Measurements from ENCODE around the gene NXF1.
"Not testable (repeated sequence)": the region's sequence is repeated elsewhere in the genome, so short reads cannot be mapped to it uniquely, and the experiment has no call there.

NXF1 gene

DNA sequence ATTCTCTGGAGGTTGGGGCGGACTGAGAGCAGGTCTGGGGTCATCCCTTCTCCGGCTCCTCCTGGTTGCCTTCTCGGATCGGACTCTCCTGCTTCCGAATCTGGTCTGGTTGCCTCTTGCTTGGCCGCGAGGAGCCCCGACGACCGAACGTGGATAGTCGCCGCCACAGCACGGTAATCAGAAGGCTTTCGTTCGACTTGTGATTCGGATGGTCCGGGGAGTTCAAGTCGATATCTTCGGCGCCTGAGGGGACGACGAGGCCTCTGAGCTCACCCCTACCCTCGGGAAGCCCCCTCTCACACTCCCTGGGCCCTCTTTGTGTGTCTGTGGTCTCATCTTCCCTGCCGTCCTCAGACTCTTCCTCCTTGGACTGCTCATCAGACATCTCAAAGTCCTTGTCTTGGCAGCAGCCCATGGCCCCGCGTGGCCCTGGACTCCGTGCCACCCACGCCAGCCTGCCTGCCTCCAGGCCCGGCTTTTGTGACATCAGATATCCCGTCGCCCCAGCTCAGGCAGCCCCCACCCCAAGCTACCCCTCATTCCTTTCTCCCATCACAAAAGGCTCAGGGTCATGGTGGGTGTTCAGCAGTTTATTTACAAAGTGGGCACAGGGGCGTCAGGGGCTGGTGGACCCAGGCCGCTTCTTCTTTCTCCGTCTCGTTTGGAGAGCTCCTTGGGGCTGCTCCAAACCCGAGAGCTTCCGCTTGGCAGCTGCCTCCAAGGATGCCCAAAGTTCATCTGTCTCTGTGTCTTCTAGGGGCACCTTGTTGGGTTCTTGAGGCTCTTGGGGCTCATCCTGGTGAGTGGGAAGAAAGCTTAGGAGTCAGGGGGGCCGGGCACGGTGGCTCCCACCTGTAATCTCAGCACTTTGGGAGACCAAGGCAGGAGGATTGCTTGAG, 27.3 kb upstream of the NXF1 start, which contains the start of gene TEX54:
Gene TEX54, minus strand, starts transcription at position 506 of the 899 bp plus-strand sequence.
- CTCF ChIA-PET, result interaction anchor here (0.6 to 3.3 kb wide), 5 partner anchors 21 to 61 kb away, joined by 3 to 19 read pairs (median 4); partner anchors contain the start of genes TAF6L and TMEM179B
- DNase-seq (ENCODE audit: low read depth, low spot score), result no peak
- POLR2A ChIA-PET, result interaction anchor here (0.7 to 2.8 kb wide), 13 partner anchors 8 to 168 kb away, joined by 3 to 78 read pairs (median 6); partner anchors contain the start of genes C11orf98, CSKMT, POLR2G and TMEM223
- peak within 1 kb of the TSS; percentile 85 for H3K4me3 ChIP-seq (ENCODE audit: low read depth, low read length)
- TF ChIP-seq, protein P1, sequence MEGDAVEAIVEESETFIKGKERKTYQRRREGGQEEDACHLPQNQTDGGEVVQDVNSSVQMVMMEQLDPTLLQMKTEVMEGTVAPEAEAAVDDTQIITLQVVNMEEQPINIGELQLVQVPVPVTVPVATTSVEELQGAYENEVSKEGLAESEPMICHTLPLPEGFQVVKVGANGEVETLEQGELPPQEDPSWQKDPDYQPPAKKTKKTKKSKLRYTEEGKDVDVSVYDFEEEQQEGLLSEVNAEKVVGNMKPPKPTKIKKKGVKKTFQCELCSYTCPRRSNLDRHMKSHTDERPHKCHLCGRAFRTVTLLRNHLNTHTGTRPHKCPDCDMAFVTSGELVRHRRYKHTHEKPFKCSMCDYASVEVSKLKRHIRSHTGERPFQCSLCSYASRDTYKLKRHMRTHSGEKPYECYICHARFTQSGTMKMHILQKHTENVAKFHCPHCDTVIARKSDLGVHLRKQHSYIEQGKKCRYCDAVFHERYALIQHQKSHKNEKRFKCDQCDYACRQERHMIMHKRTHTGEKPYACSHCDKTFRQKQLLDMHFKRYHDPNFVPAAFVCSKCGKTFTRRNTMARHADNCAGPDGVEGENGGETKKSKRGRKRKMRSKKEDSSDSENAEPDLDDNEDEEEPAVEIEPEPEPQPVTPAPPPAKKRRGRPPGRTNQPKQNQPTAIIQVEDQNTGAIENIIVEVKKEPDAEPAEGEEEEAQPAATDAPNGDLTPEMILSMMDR (IDR thresholded peaks at IDR 0.05; ENCODE audit: insufficient read depth, low read length, missing control alignments), result no peak

- ChIA-PET CTCF (interaction anchor here (0.9 to 3.3 kb wide), 5 partner anchors 10 to 60 kb away, joined by 3 to 19 read pairs (median 4); partner anchors contain the start of genes TAF6L and TMEM179B), POLR2A (interaction anchor here (0.6 to 2.8 kb wide), 16 partner anchors 8 to 167 kb away, joined by 3 to 78 read pairs (median 6); partner anchors contain the start of genes C11orf98, CSKMT, POLR2G and TMEM223)
- peak within 1 kb of the TSS; percentile 85 for H3K4me3 ChIP-seq (ENCODE audit: low read depth, low read length)
- TF ChIP-seq, protein P1 (IDR thresholded peaks at IDR 0.05; ENCODE audit: insufficient read depth, low read length, missing control alignments), result no peak
- DNase-seq (ENCODE audit: low read depth, low spot score), result peak; percentile 95
These were observed 26.5 kb upstream of the NXF1 start, which contains the start of gene STX5 for GRCh38 chr11:62831520-62832335. TSS of gene STX5 (minus strand) at chr11:62832051. CDS start at chr11:62831243, 808 bp downstream.

- POLR2A ChIA-PET, result interaction anchor here (1.0 to 2.8 kb wide), 9 partner anchors 8 to 166 kb away, joined by 3 to 78 read pairs (median 7); partner anchors contain the start of genes C11orf98, CSKMT and TMEM223
- TF ChIP-seq, protein P1 (IDR thresholded peaks at IDR 0.05; ENCODE audit: insufficient read depth, low read length, missing control alignments), result no peak
- CTCF ChIA-PET, result interaction anchor here (1.0 to 3.3 kb wide), 3 partner anchors 9 to 45 kb away, joined by 3 to 19 read pairs (median 5); partner anchors contain the start of gene TMEM179B
- peak overlapping the region; percentile 77 for H3K4me3 ChIP-seq (ENCODE audit: low read depth, low read length)
- DNase-seq (ENCODE audit: low read depth, low spot score), result no peak
These were observed 25.8 kb upstream of the NXF1 start for GRCh38 chr11:62830904-62831519.

GRCh38 chr11:62828130-62828529, 22.9 kb upstream of the NXF1 start:
- CTCF ChIA-PET, result interaction anchor here (1.2 to 2.6 kb wide), 3 partner anchors 15 to 42 kb away, joined by 3 to 13 read pairs (median 4); no protein-coding TSS in a partner anchor
- POLR2A ChIA-PET, result interaction anchor here (0.6 to 1.3 kb wide), 6 partner anchors 9 to 42 kb away, joined by 3 to 5 read pairs (median 3); no protein-coding TSS in a partner anchor

GRCh38 chr11:62823677-62824076, 18.4 kb upstream of the NXF1 start:
- TF ChIP-seq, protein P1 (IDR thresholded peaks at IDR 0.05; ENCODE audit: insufficient read depth, low read length, missing control alignments), result no peak
- DNase-seq (ENCODE audit: low read depth, low spot score), result no peak
- H3K4me3 ChIP-seq (ENCODE audit: low read depth, low read length), result no peak overlapping the region
- ChIA-PET POLR2A (interaction anchor here (1.0 to 2.0 kb wide), 3 partner anchors 8 to 18 kb away, joined by 3 to 7 read pairs (median 4); partner anchors contain the start of gene STX5), CTCF (interaction anchor here (0.6 to 1.4 kb wide), 2 partner anchors 9 to 37 kb away, joined by 3 to 4 read pairs; no protein-coding TSS in a partner anchor)

More at GRCh38 chr11:62828130-62828529, 22.9 kb upstream of the NXF1 start:
- DNase-seq (ENCODE audit: low read depth, low spot score); H3K4me3 ChIP-seq (ENCODE audit: low read depth, low read length): not testable (repeated sequence)

Measured in AG04449 (cell line).